ENCODE data around the gene GFRA4.

GFRA4 gene, protein sequence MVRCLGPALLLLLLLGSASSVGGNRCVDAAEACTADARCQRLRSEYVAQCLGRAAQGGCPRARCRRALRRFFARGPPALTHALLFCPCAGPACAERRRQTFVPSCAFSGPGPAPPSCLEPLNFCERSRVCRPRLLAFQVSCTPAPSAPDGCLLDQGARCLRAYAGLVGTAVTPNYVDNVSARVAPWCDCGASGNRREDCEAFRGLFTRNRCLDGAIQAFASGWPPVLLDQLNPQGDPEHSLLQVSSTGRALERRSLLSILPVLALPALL

DNA sequence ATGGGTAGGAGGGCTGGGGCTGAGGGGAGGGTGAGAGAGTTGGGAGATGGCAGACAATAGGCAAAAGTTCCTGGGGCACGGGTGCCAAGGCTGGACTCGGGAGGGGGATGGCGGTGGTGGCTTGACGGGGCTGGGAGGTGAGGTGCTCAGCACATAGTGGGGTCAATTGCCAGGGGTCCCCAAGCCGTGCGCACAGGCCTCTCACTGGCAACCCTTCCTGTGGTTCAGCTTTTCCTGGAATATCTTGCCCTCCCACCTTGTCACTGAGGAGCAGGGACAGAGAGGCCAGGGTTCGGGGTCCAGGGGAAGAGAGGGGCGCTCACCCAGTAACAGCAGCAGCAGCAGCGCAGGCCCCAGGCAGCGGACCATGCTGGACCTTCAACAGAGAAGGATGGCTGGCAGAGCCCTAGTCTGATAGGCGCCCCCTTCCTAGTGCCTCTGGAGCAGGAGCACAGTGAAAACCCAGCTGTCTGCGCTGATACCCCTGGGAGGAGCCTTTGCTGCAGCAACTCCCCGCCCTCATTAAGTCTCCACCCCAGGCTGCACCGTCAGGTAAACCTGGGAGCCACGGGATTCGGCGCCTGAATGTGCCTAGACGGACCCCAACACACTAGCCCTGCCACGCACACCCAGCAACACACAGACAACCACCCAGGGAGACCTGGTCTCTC, at the start of gene GFRA4:
Gene GFRA4, minus strand, starts transcription at position 369 of the 671 bp plus-strand sequence. Its CDS starts 0 bp downstream, at position 369.
- TF ChIP-seq, protein P1, sequence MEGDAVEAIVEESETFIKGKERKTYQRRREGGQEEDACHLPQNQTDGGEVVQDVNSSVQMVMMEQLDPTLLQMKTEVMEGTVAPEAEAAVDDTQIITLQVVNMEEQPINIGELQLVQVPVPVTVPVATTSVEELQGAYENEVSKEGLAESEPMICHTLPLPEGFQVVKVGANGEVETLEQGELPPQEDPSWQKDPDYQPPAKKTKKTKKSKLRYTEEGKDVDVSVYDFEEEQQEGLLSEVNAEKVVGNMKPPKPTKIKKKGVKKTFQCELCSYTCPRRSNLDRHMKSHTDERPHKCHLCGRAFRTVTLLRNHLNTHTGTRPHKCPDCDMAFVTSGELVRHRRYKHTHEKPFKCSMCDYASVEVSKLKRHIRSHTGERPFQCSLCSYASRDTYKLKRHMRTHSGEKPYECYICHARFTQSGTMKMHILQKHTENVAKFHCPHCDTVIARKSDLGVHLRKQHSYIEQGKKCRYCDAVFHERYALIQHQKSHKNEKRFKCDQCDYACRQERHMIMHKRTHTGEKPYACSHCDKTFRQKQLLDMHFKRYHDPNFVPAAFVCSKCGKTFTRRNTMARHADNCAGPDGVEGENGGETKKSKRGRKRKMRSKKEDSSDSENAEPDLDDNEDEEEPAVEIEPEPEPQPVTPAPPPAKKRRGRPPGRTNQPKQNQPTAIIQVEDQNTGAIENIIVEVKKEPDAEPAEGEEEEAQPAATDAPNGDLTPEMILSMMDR (conservative IDR thresholded peaks at IDR 0.05; ENCODE audit: low read depth, low read length), result no peak
- DNase-seq (ENCODE audit: low read depth), result no peak

DNA sequence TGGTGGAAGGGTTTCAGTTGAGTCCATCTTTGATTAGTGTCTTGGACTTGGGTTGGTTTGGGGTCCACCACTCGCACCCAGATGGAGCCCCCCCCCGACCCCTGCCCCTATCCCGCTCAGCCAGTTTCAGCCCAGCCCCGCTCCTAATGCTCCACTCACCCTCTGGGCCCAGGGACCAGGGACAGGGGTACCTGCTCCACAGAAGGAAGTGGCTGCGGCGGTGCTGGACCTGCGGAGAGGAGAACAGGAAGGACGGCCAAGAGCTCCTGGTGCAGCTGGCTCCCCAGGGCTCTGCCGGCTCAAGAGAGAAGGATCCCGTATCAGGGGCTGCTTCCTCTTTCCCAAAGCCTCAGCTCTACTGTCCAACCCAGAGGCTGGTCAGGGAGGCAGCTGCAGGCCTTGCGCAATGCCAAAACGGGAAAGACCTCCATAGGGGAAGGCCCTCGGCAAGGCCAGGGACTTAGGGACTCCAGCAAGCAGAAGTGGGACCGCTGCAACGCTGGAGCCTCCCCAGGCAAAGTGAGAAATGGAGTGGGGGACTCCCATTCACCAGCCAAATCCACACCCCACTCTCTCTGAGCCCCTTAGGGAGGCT, 49.2 kb upstream of the GFRA4 start, which contains the start of gene SIGLEC1:
Gene SIGLEC1, minus strand, starts transcription at position 322 of the 595 bp plus-strand sequence. CDS start 5,472 bp downstream, outside the sequence.
- TF ChIP-seq, protein P1 (conservative IDR thresholded peaks at IDR 0.05; ENCODE audit: low read depth, low read length), result no peak
- no peak for DNase-seq (ENCODE audit: low read depth)
- no peak within 1 kb of the TSS for H3K4me3 ChIP-seq (ENCODE audit: low read length)

More for the DNA sequence above, at the start of gene GFRA4:
- no peak within 1 kb of the TSS for H3K4me3 ChIP-seq (ENCODE audit: low read length)

DNA sequence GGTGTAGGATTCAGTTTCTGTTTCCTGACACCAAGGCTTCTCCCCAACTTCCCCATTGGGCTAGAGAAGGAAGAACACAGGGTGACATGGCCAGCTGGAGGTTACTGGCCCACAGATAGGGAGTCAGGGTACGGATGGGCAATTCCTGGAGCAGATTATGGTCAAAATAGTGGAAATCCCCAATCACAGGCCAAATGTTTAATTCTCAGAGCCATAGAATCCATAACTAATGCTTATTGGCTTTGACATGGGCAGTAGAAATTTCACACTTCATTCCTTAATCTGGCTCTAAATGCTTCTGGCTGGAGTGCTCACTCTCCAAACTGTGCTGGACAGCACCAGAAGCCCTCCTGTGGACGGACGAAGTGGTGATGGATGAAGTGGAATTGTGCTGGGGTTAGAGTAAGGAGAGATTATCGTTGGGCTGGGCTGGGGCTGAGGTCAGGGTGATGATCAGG, 48.3 kb upstream of the GFRA4 start:
- no peak for DNase-seq (ENCODE audit: low read depth)
- H3K4me3 ChIP-seq (ENCODE audit: low read length), result no peak overlapping the region

DNA sequence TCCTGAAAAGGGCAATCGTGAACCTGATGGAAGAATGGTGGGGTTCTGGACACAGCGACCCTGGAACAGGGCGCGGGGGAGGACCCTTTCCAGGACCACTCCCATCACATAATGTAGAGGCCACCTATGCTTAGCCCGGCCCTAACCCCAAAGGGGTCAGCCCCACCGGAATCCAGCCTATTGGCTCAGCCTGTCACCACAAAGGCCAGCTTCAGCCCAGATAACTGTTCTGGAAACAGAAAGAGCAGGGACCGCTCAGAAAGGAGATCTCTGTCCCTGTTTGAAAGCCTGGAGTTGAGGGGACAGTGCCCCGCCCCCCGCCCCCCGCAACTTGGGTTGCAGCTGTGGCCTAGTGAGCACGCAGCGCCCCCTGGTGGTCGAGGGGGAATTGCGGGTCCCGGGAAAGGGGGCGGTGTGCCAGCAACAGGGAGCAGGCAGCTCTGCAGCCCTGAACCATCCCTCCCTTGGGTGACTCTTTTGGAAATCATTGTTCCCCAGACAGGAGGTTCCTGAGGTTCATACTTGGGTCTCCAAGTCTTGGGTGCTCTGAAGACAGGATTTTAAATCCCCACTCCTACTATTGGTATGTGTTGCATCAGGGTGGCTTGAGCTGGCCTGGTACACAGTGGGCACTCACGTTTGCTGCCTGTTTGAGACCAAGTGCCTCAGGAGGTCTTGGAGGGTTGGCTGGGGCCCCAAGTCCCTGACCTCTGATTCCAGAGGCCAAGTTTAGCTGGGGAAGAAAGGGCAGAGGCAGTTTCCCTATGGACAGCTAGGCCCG, 47.7 kb upstream of the GFRA4 start:
- no peak overlapping the region for H3K4me3 ChIP-seq (ENCODE audit: low read length)
- no peak for DNase-seq (ENCODE audit: low read depth)
- TF ChIP-seq, protein P1 (conservative IDR thresholded peaks at IDR 0.05; ENCODE audit: low read depth, low read length), result peak; percentile 90

More for the DNA sequence above, 48.3 kb upstream of the GFRA4 start:
- TF ChIP-seq, protein P1 (conservative IDR thresholded peaks at IDR 0.05; ENCODE audit: low read depth, low read length), result no peak

DNA sequence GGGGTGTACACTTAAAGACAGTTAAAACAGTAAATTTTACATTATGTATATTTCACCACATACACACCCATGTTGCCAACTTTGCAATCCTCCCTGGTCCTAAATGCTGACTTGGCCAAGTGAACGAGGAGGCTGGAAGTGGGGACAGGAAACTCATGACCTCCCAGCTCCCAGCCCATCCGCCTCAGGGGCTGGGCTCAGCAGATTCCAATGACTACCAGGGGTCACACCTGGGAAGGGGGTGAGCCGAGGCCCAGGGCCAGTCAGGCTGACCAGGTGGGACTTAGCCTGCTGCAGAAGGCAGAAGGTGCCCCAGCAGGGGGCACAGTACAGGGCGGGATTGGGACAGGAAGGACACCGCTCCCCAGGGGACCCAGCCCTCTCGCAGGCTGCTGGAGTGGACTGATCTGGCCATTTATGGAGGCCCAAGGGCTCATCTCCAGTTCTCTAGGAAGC, 46.8 kb upstream of the GFRA4 start:
- H3K4me3 ChIP-seq (ENCODE audit: low read length), result no peak overlapping the region
- no peak for DNase-seq (ENCODE audit: low read depth)
- TF ChIP-seq, protein P1 (conservative IDR thresholded peaks at IDR 0.05; ENCODE audit: low read depth, low read length), result no peak

DNA sequence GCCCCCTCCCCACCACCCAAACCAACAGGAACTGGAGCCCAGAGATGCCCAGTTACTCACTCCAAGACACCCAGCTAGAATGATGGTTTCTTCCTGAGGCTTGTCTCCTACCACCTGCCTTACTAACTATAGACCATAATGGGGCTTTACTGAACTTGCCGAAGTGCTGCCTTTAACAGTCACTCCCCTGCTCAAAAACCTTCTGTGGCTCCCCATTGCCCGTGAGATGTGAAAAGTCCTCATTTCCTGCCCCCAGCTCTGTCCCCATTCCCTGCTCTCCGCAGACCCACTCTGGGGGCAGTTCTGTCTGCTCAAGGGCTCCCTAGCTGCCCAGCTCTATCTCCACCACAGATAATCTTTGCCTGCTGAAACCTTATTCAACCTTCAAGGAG, 44.3 kb upstream of the GFRA4 start:
- DNase-seq (ENCODE audit: low read depth), result no peak

More for the DNA sequence above, 44.3 kb upstream of the GFRA4 start:
- TF ChIP-seq, protein P1 (conservative IDR thresholded peaks at IDR 0.05; ENCODE audit: low read depth, low read length), result no peak
- no peak overlapping the region for H3K4me3 ChIP-seq (ENCODE audit: low read length)

Data from retinal pigment epithelial cell (primary cell).